ENCODE data around the gene CYB561D1. TPM values are rescaled to one million over a fixed set of nuclear protein-coding genes. Genes with fewer than 3 reads are reported as not detected.

CYB561D1 gene
- total and polyA plus RNA-seq, 9 of the 15 experiments (the other 6 are each of a cell fraction or from before 2014, with no cell fraction given): 0.71 to 7.2 (median 3.5) TPM

- Histone ChIP-seq H3K9me1 (ENCODE audit: control insufficient read depth, insufficient read depth, low read length) (no peaks in the 10 kb centered on the region), H3K27me3 (ENCODE audit: control insufficient read depth in 2 of 2, insufficient read depth in 2 of 2, low read length in 2 of 2) (peaks cover 0 to under 1% of the 10 kb centered on the region in 2 experiments; a peak in 1 of 5 replicates), H3K4me2 (ENCODE audit: insufficient read depth, low read length) (peak overlapping the region; percentile 94), H3K36me3 (ENCODE audit: control insufficient read depth, insufficient read depth, low read length) (peaks cover 3% of the 10 kb centered on the region; the same call in 2 of the 3 replicates), H3K27ac (ENCODE audit: extremely low read depth, low read depth, low read length) (peak overlapping the region; percentile 91), H3K4me1 (replicated peaks in 1 of 2; ENCODE audit: control insufficient read depth in 2 of 2, insufficient read depth in 2 of 2, low read length in 2 of 2) (peaks cover 4 to 16% of the 10 kb centered on the region in 2 experiments), H4K20me1 (replicated peaks; ENCODE audit: control insufficient read depth, insufficient read depth, low read length) (peaks cover 5% of the 10 kb centered on the region; the same call in 1 of the 2 replicates), H3K9ac (ENCODE audit: insufficient read depth in 1 of 2, low read depth in 2 of 2, low read length in 2 of 2) (peak overlapping the region; percentile 2 to 95; a peak in 3 of 4 replicates), H3K9me3 (replicated peaks; ENCODE audit: control insufficient read depth, insufficient read depth, low read depth, low read length) (no peaks in the 10 kb centered on the region), H2AFZ (ENCODE audit: low read depth, low read length) (peak overlapping the region; percentile 98), H3K4me3 (peak overlapping the region; percentile 94), H3K79me2 (ENCODE audit: control insufficient read depth, insufficient read depth, low read length) (peaks cover 50% of the 10 kb centered on the region)
- in situ Hi-C loops (cut with MboI) (loop anchor here (5.0 kb wide), 3 partner anchors 76 to 441 kb away; partner anchors contain the start of gene EPS8L3), intact Hi-C loops (cut with micrococcal nuclease) (loop anchor here (1.0 to 5.0 kb wide), 7 partner anchors 71 to 436 kb away; partner anchors contain the start of genes AHCYL1, AMPD2 and GNAT2)
- WGBS (ENCODE audit: insufficient coverage, low coverage, missing lambda C conversion rate): 3% methylated on average over 5 of the region's 5 CpGs
- ChIA-PET CTCF (ENCODE audit: low intra/inter-chr PET ratio) (interaction anchor here (0.7 to 3.8 kb wide), 10 partner anchors 14 to 438 kb away, joined by 3 to 38 read pairs (median 4); partner anchors contain the start of gene AHCYL1), POLR2A (interaction anchor here (0.5 to 2.4 kb wide), 28 partner anchors 8 to 566 kb away, joined by 3 to 9 read pairs (median 4); partner anchors contain the start of genes AMPD2, ATXN7L2, CYB561D1 and GNAT2)
- FAIRE-seq: peak; percentile 99
- peak; percentile 73 for ATAC-seq
- peak; percentile 91 to 96 (median 94) for DNase-seq (ENCODE audit: extremely low read depth in 1 of 4, low spot score in 3 of 4)
- no TSS peak for BruUV-seq (replicated peaks)
- TF ChIP-seq GABPA (tag; conservative IDR thresholded peaks at IDR 0.05; ENCODE audit: low read depth) (peak; percentile 43), XRCC5 (IDR thresholded peaks at IDR 0.05; ENCODE audit: low read depth, low read length) (no peak), CREB3L1 (IDR thresholded peaks at IDR 0.05; ENCODE audit: borderline replicate concordance, low read depth) (no peak), EP400 (IDR thresholded peaks at IDR 0.05) (peak; percentile 71; the same call in 1 of the 2 replicates), STAT6 (CRISPR knock-in tag; IDR thresholded peaks at IDR 0.05) (no peak), SIX5 (IDR thresholded peaks at IDR 0.05; ENCODE audit: borderline replicate concordance in 1 of 2, insufficient read depth in 1 of 2, low read depth in 1 of 2, low read length in 2 of 2) (no peak), KDM2B (CRISPR knock-in tag; IDR thresholded peaks at IDR 0.05) (no peak), ZHX1 (conservative IDR thresholded peaks at IDR 0.05; ENCODE audit: low read length) (peak; percentile 79; the same call in 1 of the 2 replicates), TCF3 (CRISPR knock-in tag; IDR thresholded peaks at IDR 0.05) (0 out of 2 replicates have a peak, but pooled peaks have one; percentile 19), FOSL1 (tag; conservative IDR thresholded peaks at IDR 0.05) (peak; percentile 26; the same call in 1 of the 2 replicates), HDAC1 (IDR thresholded peaks at IDR 0.05) (0 out of 4 replicates have a peak, but pooled peaks of 1 of the 2 experiments have one; percentile 11)
- TF ChIP-seq, protein P1, sequence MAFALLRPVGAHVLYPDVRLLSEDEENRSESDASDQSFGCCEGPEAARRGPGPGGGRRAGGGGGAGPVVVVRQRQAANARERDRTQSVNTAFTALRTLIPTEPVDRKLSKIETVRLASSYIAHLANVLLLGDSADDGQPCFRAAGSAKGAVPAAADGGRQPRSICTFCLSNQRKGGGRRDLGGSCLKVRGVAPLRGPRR (CRISPR knock-in tag; IDR thresholded peaks at IDR 0.05): no peak
Measured at GRCh38 chr1:109546311-109547109, 52.6 kb downstream of the CYB561D1 start.

Measured in K562 (cell line).